Right lobe of liver (tissue), 6 donors: Measurements from ENCODE around the gene KLK8. TPM values are rescaled to one million over a fixed set of nuclear protein-coding genes. Genes with fewer than 3 reads are reported as not detected.

ENCODE experiments used
- ATAC-seq, 4 donors: fragments of 200-7000 bp; cut with Tn5 transposase; one replicate each; pipeline ENCODE4 v1.9.1; 2020; ENCODE audit warnings: mild to moderate bottlenecking in 4 of 4, moderate library complexity in 4 of 4
- DNase-seq, 3 donors: peaks; one replicate each; pipeline ENCODE4 v3.0.0-alpha.2; 2020
- H3K27ac ChIP-seq, 3 donors: fragments of 200-600 bp; one replicate each; pipeline ENCODE4 v1.8.0; 2022
- H3K27me3 ChIP-seq, 2 donors: fragments of 200-600 bp; one replicate each; pipeline ENCODE4 v1.8.0; 2022
- H3K36me3 ChIP-seq, 4 donors: fragments of 200-600 bp; sonication (generic) in 1 of 4; one replicate each; pipeline versions ENCODE4 v1.5.1 to v1.8.0; 2017 to 2022; ENCODE audit warnings: control low read depth in 1 of 4
- H3K4me1 ChIP-seq, 4 donors: fragments of 200-600 bp; sonication (generic) in 1 of 4; one replicate each; pipeline versions ENCODE4 v1.5.1 to v1.8.0; 2017 to 2022; ENCODE audit warnings: control low read depth in 1 of 4
- H3K4me3 ChIP-seq, 3 donors: fragments of 200-600 bp; one replicate each; pipeline ENCODE4 v1.8.0; 2022
- H3K9me3 ChIP-seq, 4 donors: fragments of 200-600 bp; sonication (generic) in 1 of 4; one replicate each; pipeline versions ENCODE4 v1.5.1 to v1.8.0; 2017 to 2022; ENCODE audit warnings: control low read depth in 1 of 4
- CTCF ChIP-seq, 4 donors: fragments of 200-600 bp in 3 of 4; fragments of 450-650 bp in 1 of 4; IDR thresholded peaks; one replicate each; pipeline versions ENCODE4 v1.5.1 to v1.8.0; 2016 to 2022; ENCODE audit warnings: antibody characterized with exemption in 4 of 4, mild to moderate bottlenecking in 2 of 4
- POLR2A ChIP-seq: fragments of 450-650 bp; IDR thresholded peaks from one replicate; pipeline ENCODE4 v1.6.1; 2017; ENCODE audit warnings: antibody characterized with exemption, mild to moderate bottlenecking
- WGBS: methylation state at CpG from one replicate; pipeline ENCODE4 v1.1.6; 2018; ENCODE audit warnings: low coverage, low lambda C conversion rate; ENCODE audit not compliant: insufficient coverage; ENCODE audit errors: missing lambda C conversion rate; 5-methylcytosine and 5-hydroxymethylcytosine counted together
- intact Hi-C, 2 donors: fragments of 100-400 bp; cut with DNase I; formaldehyde crosslinking; loops; one replicate each; pipeline versions ENCODE4 v1.11.2 to v1.14.1; 2022
- total RNA-seq, 6 experiments: library from RNA; depleted of rRNA in 2 of 6; stranded (reverse); fragments of >200 nt in 2 of 6; fragmentation: NEBNext Ultra II Directional in 3 of 6; extraction: Animal tissue kit (Norgen Biotek cat#: 25700) in 3 of 6; gene quantifications; one replicate each; pipeline versions ENCODE4 v1.1.0 to v1.2.4, GENCODE V29; 2016 to 2023
- donor health status: DM: no; HTN: yes; CAD: no.
- donor health status: DM: no; HTN: no; CAD: no.
- donor health status: DM: no; HTN: no; CAD: no.
- donor health status: DM: no; HTN: yes; CAD: no.
- donor health status: DM: no; HTN: yes; CAD: no.

Gene KLK8
- total RNA-seq, 6 experiments from 2014 or later, result not detected

- TF ChIP-seq CTCF (IDR thresholded peaks at IDR 0.05) (no peak), POLR2A (no peak)
- Histone ChIP-seq H3K27ac (no peak overlapping the region), H3K9me3 (no peaks in the 10 kb centered on the region), H3K36me3 (no peaks in the 10 kb centered on the region), H3K4me1 (no peaks in the 10 kb centered on the region), H3K27me3 (no peaks in the 10 kb centered on the region), H3K4me3 (no peak overlapping the region)
- intact Hi-C loops, result no loop called here
- WGBS, result 67% methylated on average over 1 of the region's 1 CpG
- DNase-seq (no peak), ATAC-seq (no peak)
Observed at GRCh38 chr19:51005248-51005647, 3.8 kb upstream of the KLK8 start.

- no peaks in the 10 kb centered on the region for H3K27me3 ChIP-seq
- no peak overlapping the region for H3K27ac ChIP-seq
- TF ChIP-seq CTCF (IDR thresholded peaks at IDR 0.05), result no peak
- TF ChIP-seq POLR2A, result no peak
- 69% methylated on average over 6 of the region's 7 CpGs for WGBS
- H3K36me3 ChIP-seq, result no peaks in the 10 kb centered on the region
- no peaks in the 10 kb centered on the region for H3K9me3 ChIP-seq
- no peaks in the 10 kb centered on the region for H3K4me1 ChIP-seq
- DNase-seq (no peak), ATAC-seq (no peak)
- H3K4me3 ChIP-seq, result no peak overlapping the region
- intact Hi-C loops, result no loop called here
Observed at GRCh38 chr19:51003316-51003715, 1.9 kb upstream of the KLK8 start.

GRCh38 chr19:51002542-51003311 lies 1.3 kb upstream of the KLK8 start:
- H3K4me3 ChIP-seq, result no peak overlapping the region
- H3K27me3 ChIP-seq, result no peaks in the 10 kb centered on the region
- whole genome bisulfite sequencing, result 25% methylated on average over 3 of the region's 42 CpGs
- H3K4me1 ChIP-seq, result no peaks in the 10 kb centered on the region
- intact Hi-C loops, result no loop called here
- no peaks in the 10 kb centered on the region for H3K36me3 ChIP-seq
- DNase-seq, result no peak
- no peak overlapping the region for H3K27ac ChIP-seq
- H3K9me3 ChIP-seq, result no peaks in the 10 kb centered on the region
- no peak for TF ChIP-seq CTCF (IDR thresholded peaks at IDR 0.05)
- TF ChIP-seq POLR2A, result no peak
- peak in 1 of 4 donors; percentile 18 for ATAC-seq

GRCh38 chr19:51002089-51002532 lies 707 bp upstream of the KLK8 start:
- intact Hi-C loops, result no loop called here
- no peak for TF ChIP-seq POLR2A
- TF ChIP-seq CTCF (IDR thresholded peaks at IDR 0.05), result no peak
- H3K9me3 ChIP-seq, result no peaks in the 10 kb centered on the region
- no peaks in the 10 kb centered on the region for H3K27me3 ChIP-seq
- H3K4me1 ChIP-seq, result no peaks in the 10 kb centered on the region
- no peak for DNase-seq
- ATAC-seq, result no peak
- 26% methylated on average over 9 of the region's 12 CpGs for WGBS
- no peak overlapping the region for H3K4me3 ChIP-seq
- H3K36me3 ChIP-seq, result no peaks in the 10 kb centered on the region
- no peak overlapping the region for H3K27ac ChIP-seq
